Measurements from ENCODE around the gene ARHGAP10.

ARHGAP10 gene

DNA sequence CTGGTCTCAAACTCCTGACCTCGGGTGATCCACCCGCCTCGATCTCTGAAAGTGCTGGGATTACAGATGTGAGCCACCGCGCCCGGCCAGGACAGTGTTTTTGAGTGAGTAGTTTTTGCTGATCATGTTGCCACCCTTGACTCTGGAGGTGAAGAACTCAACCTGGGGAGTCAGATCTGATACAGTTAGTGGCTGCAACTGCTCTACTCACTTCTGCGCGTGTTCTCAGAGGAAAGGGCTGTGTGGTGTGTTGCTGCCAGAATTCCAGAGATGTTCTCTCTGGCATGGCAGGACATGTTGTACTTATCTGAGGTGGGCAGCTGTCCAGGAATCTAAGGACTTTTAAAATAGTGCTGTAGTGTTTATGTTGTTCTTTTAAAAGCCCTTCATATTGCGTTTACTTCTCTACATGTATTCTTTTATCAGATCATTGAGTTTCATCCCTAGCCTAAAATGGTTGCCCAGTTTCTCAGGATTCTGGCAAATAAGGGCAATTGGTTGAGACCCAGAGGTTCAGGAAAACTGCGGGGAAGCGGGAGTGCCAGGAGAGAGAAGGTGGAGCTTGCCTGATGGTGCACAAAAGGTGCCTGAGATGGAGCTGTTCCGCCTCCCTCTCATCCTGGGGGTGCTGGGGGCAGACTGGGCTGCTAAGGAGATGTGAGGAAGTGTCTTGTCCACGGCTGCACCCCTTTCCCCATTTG lies 97.7 kb downstream of the ARHGAP10 start:
- no peak for DNase-seq

DNA sequence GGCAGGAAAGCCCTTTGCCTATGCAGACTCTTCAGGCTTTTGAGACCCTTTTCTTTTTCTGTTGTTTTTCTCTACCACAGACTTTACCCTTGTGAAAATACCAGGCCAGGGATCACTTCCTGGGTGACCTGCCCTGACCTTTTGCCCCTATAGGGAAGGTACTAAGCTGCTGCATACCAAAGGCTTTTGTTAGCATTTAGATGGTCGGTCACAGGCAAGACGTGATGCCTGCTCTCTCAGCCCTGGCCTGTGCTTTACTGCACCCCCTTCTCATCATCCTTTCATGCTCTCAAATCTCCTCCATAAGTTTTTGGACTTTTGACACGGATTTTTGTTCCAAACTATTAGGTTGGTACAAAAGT lies 98.2 kb downstream of the ARHGAP10 start:
- DNase-seq, result no peak

DNA sequence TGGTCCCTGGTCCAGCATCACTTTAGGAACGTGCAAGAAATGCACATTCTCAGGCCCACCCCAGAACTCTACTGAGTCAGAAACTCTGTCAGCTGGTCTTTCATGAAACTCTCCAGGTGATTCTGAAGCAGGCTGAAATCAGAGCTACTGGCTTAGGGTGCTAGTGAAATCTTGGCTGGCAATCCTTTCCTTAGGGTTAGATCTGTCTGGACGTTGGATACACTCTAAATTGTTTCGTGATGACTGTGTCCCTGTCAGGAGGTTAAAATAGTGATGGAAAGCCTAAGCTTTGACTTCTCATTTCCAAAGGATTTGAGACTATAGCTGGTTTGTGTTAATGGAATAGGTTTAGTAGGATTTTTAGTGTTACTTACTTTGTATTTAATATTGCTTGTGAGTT lies 99.1 kb downstream of the ARHGAP10 start:
- DNase-seq, result no peak

DNA sequence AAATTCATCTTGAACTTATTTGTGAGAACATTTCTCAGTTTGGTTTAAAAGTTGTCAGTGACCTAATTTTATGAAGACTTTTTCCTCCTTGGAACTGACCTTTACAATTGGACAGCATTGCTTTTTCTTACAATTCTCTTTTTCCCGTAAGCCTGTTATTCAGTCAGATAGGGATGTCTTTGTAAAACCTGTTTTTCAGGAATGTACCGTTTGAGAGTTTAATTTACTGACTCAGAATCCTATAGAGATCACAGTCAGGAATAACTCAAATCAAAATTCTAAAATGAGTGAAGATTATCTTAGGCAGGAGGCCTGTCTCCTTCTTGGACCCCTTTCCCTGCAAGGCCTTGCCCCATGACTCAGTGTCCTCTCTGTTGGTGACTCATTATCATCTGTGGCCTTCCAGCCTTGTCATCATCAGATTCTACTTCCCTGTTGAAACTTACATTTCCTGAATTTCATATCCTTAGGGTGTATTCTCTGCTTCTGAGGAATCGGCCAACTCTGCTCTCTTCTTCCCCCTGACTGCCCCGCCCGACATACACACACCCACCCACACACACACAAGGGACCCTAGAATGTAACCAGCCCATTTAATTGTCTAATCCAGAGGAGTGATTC lies 99.8 kb downstream of the ARHGAP10 start:
- DNase-seq, result peak; percentile 99

DNA sequence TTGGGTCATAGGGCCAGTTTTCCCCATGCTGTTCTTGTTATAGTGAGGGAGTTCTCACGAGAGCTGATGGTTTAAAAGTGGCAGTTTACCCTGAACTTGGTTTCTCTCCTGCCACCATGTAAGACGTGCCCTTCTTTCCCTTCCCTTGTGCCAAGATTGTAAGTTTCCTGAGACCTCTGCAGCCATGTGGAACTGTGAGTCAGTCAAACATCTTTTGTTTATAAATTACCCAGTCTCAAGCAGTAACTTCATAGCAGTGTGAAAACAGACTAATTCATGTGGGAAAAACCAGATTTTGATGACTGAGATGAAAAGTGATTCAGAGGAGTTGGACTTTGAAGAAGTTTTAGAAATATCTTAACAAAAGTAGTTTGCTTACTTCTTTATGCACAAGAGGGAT lies 101.4 kb downstream of the ARHGAP10 start:
- peak; percentile 55 for DNase-seq

DNA sequence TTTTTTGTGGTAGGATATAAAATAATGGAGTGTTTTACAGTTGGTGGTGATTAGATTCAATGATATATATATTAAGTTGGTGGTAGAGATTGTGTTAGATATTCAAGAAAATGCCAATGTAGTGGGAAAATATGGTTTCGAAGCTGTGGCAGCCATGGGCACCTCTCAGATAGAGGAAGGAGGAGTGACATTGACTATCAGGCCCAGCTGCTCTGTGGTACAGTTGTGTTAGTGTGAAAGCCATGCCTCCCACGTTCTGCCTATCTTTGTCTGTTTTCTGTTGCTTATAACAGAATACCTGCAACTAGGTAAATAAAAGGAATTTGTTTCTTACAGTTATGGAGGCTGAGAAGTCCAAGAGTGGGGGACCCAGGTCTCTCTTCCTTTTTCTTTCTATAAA lies 101.9 kb downstream of the ARHGAP10 start:
- DNase-seq, result no peak

DNA sequence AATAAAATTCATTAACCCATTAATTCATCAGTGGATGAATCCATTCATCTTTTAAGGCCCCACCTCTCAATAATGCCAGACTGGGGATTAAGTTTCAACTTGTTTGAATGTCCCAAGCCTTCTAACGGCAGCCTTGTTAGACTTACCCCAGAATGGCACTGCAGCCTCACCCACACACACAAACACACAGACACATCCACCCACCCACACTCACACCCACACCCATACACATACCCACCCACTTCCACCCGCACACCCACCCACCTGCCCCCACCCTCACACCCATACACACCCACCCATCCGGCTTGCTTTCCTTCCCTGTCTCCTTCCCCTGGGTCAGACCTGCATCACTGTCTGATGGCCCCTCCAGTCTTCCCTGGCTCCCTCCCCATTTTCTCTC lies 102.6 kb downstream of the ARHGAP10 start:
- DNase-seq, result no peak

DNA sequence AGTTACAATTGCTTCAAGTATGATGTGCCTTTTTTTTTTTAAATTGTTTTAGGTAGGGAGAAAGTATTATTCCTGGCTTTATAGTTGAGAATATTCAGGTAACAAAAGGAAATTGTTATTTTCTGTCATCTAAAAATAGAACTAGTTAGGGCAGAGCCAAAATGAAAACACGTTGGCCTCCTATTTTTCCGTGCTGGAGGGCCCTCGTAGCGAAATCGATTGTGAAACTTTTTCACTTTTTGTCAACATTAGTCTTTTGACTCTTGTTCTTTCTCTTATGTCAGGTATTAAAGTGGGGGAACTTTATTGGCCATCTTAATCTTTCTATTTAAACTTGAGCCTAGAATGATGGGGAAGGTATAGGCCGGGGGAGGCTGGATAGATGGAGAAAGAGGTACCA lies 104.9 kb downstream of the ARHGAP10 start:
- no peak for DNase-seq

DNA sequence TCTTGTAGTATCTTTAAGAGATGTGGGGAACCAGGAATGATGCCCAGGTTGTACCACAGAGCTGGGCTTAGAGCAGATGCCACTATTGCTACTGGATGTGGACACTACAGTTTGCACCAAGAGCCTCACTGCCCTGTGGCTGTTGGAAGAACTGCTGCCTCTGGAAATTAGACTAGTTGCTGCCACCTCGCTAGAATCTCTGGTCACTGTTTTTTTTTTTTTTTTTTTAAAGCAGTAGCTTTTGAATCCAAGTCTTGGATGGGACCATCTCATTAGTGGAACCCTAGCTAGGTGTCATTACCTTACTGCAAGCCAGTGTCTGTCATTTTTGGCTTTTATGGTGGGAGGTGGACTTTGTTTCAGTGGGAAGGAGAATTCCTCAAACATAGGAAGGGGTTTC lies 105.5 kb downstream of the ARHGAP10 start:
- DNase-seq, result no peak

DNA sequence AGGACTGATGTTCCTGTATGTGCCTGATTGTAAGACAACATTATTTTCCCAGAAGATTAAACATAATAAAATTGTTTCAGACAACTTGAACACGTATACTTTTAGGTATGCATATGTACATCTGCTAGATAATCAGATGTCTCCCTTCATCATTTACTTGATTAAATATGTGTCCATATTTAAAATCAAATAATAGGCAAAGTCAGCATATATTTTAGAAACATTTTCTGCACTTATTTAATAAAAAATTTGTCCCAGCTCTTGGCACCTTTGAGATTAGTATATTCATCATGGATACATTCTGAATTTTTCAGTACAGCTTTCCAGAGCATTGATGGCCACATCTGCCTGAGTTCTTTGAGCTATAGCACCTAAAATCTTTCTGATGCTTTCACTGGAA lies 106.0 kb downstream of the ARHGAP10 start:
- no peak for DNase-seq

DNA sequence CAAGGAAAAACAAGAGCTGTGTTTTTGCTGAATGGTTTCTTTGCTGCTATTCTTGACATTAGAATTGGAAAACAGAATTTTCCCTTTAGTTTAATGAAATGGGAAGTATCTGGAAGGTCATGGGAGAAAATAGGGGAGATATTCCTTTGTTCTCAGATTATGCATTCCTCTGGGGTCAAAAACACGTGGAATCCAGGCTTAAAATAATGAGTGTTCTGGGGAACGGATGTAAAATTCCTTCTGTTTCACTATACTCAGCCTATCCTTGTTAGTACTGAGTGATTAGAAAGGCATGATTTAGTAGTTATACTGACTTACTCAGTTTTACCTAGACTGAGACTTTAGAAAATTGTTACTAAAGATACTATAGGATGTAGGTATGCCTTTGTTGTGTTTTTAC lies 107.3 kb downstream of the ARHGAP10 start:
- DNase-seq, result no peak

DNA sequence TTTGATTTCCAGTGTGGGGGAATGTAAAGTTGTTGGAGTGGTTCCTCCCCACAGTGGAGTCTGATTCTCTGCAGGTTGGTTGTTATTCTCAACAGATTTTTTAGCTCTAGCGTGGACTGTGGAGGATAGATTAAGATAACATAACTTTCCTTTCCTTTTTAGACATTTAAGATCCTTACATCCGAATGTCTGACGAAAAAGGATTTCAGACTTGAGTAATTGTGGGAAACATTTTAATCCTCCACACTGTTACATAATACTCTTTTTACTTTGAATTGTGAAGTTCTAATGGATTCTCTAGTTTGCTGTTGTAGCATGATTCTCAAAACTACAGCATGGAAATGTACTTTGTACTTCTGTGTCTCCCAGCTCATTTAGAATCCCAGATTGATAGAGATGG lies 107.8 kb downstream of the ARHGAP10 start:
- DNase-seq, result peak; percentile 51

DNA sequence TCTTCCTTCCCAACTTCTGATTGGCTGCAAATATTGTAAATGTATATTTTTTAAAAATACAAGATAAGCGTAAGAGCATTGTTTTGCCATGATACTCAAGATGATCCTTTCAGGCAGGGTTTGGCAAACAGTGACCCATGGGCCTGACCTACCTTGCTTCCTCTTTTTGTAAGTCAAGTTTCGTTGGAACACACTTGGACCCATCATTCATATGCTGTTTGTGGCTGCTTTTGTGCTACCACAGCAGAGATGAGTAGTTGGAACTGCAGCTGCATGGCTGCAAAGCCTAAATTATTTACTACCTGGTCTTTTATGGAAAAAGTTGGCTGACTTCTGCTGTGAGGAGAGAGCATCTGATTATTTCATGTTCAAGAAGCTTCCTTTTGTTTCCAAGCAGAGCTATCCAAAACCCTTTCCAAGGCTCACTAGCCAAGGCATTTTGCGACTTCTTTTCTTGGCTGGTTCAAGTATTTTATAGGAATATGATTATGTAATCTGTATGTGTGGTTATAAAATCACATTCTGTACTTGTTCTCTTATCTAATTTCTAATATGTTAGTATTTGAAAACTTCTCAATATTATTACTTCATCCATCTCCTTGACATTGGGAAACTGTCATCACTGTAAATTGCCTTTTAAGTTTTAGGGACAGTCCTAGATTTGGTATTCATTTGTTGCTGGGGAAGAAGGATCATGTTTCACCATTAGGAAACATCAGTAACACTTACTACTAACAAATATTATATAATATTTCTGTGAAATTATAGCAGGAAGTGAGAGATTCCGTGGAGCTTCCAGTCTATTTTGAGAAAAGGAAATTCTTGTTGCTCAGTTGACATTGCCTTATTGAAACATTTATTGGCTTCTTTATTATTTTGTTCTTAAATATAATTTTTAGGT lies 109.2 kb downstream of the ARHGAP10 start:
- DNase-seq, result peak; percentile 88

DNA sequence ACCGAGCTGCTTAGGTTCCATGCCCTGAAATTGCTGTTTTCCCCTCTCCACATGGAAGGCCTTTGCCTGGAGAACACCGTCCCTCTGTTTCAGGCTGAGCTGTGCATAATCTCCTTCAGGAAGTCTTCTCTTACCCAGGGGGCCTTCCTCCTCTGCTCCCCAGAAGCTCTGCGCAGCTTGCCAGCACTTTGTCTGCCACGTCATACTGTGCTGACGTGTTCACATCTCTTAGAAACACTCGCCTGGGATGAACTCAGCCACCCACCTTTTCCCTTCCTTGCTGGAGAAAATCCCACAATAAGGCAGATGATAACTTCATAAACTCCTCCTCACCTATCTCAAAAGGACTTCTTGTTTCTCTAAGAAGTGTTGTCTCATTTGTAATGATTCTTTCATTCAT lies 110.7 kb downstream of the ARHGAP10 start:
- peak; percentile 89 for DNase-seq

DNA sequence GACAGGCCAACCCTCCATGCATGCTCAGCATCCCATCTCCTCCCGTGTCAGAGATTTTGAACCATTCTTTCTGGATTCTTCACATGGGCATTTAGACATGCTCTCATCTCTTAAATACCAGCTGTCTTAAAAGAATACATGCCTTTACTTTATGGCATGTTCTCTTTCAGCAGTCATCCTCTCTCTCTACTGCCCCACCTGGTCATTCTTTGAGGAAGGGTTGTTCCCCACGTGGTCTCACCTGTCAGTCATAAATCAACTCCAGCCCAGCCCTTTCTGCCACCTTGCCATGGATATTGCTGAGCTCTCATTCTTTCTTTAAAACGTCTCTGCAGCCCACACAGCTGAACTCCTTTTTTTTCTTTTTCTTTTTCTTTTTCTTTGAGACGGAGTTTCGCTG lies 111.3 kb downstream of the ARHGAP10 start:
- no peak for DNase-seq

DNA sequence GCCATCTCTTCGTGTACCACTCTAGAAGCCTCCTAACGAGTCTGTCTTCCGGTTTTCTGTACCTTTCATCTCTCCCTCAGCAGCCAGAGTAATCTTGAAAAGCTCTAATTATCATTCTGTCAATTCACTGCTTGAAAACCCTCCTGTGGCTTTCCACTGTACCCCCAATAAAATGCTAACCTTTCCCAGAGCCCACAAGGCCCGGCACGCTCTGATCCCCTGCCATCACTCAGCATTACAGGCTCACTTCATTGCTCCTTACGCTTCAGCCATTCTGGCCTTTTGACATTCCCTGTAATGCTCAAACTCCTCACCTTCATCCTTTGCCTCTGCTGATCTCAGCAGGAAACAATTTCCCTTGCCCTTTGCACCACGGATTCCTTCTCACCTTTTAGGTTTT lies 112.9 kb downstream of the ARHGAP10 start:
- DNase-seq, result no peak

DNA sequence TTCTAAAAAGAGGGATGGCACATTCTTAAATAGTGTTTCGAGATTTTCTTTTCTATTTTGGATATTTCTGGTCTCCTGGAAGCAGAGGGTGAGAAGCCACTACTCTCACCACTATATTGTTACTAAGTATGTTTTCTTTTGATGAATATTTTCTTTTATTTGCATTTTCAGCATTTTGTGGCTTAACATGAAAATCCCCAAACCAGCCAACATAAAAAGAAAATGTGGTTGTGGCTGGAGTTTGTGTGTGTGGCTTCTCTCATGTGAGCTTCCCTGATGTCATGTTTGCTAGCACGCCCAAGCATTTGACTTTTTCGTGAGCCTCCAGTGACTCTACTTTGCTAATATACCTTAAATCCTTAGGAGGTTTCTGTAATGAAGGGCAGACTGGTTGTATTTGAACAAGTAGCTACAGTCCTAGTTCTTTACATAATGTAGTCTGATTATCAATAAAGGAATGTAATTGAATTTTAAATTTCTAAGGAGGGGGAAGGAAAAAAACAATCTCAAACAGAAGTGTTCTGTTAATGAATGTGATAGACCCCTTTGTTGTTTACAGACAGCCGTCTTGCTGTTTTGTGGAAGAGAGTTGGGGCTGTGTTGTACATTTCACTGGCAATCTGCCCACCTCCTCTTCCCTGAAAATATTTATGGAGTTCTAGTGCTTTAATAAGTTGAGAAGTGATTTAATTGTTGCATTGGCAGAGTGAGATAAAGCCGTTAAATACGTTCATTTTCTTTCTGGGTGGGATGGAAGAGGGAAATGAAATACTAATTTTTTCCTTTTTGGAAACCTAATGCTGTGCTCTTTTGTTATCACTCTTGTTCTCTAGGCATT lies 114.6 kb downstream of the ARHGAP10 start:
- DNase-seq, result peak; percentile 53

DNA sequence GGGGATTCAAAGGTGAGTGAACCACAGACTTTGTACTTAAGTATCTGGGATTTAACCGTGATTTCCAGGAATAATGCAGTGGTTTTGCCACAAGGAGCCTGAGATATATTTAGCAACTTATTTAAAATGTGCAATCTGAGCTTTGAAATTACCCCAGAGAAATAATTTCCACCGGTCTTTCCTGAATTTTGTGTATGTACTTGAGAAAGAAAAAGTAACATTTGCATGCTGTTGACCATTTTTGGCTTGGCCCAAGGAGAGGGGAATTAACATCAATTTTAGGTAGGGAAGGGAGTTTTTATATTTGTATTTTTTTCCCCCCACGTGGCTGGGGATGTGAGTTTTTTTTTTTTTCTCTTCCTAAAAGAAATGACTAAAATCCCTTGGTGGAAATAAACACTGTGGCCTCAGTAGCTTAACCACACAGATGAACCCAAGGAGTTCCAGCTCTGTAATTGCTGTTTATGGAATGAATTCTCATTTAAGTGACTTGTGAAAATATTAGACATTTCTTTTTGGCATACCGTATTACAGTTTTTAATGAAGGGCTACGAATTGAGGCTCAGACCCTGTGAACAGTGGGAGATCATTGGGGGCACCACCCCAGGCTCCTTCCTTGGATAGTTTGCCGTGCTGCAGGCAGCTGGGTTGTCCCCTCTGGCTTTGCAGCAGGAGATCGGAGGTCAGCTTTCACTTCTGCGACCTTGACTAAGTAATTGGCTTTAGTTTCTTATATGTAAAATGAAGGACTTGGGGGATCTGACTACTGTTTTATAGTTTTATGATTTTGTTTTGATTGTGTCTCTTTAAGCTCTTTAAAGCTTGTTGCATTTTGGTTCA lies 116.1 kb downstream of the ARHGAP10 start:
- no peak for DNase-seq

DNA sequence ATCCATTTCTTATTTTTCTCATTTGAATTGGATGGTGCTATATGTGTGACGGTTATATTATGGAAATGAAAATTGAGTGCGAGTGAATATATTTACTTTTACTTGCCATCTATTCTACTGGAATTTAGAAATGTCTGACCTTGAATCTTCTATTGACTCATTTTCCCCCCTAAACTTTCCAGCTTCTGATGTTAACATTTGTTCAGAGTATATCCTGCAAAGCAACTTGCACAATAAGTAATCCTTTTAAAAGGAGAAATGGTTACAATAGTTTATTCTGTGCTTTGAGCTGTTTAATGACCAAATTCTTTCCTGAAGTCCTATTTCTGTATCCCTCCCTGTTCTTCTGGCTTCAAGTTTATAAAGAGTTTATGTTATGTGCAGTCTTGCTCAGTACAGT lies 116.7 kb downstream of the ARHGAP10 start:
- DNase-seq, result no peak

DNA sequence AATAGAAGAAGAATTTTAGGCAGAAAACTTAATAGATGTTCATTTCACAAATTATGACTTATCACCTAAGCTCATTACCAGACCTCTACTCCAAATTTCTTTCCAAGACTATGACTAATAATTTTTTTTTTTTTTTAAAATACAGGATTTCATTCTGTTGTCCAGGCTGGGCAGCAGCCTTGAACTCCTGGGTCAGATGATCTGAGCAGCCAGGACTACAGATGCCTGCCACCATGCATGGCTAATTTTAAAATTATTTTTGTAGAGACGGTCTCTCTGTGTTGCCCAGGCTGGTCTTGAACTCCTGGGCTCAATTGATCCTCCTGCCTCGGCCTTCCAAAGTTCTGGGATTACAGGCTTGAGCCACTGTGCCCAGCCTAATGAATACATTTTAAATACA lies 119.2 kb downstream of the ARHGAP10 start:
- no peak for DNase-seq

DNA sequence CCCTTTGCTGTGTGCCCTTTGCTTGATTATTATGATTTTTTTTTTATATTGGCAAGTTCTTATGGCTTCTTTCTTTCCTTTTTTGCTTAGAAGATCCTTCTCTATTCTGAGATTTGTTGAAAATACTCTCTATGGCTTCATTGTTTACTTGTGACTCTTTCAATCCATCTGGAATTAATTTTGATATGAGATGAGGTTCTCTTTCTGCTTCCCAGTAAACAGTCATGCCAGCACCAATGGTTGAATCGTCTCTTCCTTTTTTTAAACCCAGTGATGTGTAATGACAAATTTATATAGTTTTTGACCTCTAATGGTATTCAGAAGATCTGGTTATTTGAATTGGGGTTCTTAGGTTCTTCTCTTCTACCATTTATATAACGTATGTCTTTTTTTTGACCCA lies 121.8 kb downstream of the ARHGAP10 start:
- no peak for DNase-seq

DNA sequence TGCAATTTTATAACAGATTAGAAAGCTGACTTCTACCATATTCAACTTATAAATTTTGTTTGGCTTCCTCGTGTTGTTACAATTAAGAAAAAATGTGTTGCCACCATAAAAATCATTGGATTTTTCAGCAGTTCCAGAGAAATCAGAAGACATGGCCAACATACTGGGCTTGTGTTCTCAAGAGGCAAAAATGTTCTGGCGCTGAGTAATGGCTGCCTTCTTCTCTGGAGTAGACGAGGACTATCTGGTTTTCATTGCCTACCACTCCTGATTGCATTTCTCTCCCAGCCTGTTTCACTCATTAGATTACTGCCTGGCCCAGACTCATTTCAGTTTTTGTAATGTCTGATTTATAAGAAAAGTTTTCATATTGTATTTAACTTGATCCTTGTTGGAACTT lies 122.3 kb downstream of the ARHGAP10 start:
- no peak for DNase-seq

Measured in inflammatory macrophage treated with lipopolysaccharide for 4 hours (primary cell).